C4-2B (cell line): Measurements from ENCODE around the gene ETV3.

Experiments used
- CTCF ChIP-seq: fragments of 450-650 bp; conservative IDR thresholded peaks from 2 replicates; pipeline ENCODE4 v1.5.1; 2017; ENCODE audit warnings: mild to moderate bottlenecking
- ZFX ChIP-seq: fragments of 450-650 bp; IDR thresholded peaks from 2 replicates; pipeline ENCODE4 v1.6.1; 2017

- TF ChIP-seq CTCF, result no peak
- no peak for TF ChIP-seq ZFX
Measured at GRCh38 chr1:157106813-157107189, 31.4 kb downstream of the ETV3 start.
